ENCODE data around the gene ST6GALNAC4. TPM values are rescaled to one million over a fixed set of nuclear protein-coding genes. Genes with fewer than 3 reads are reported as not detected.

Gene ST6GALNAC4
- total and polyA plus RNA-seq, 9 of the 15 experiments (the other 6 are each of a cell fraction or from before 2014, with no cell fraction given): 2.6 to 43.1 (median 15.4) TPM

- TF ChIP-seq E4F1 (CRISPR knock-in tag; IDR thresholded peaks at IDR 0.05; ENCODE audit: borderline replicate concordance) (no peak), HNRNPLL (IDR thresholded peaks at IDR 0.05; ENCODE audit: low read depth, low read length, poor library complexity, severe bottlenecking) (no peak), SMAD1 (IDR thresholded peaks at IDR 0.05; ENCODE audit: low read depth, low read length, partially characterized antibody) (no peak), SMARCE1 (IDR thresholded peaks at IDR 0.05) (peak; percentile 90), L3MBTL2 (IDR thresholded peaks at IDR 0.05) (0 out of 2 replicates have a peak, but pooled peaks have one; percentile 22), TAF7 (tag; IDR thresholded peaks at IDR 0.05) (no peak), FOSL1 (tag; conservative IDR thresholded peaks at IDR 0.05) (peak; percentile 99), ZNF282 (CRISPR knock-in tag; IDR thresholded peaks at IDR 0.05) (no peak), ZNF121 (CRISPR knock-in tag; conservative IDR thresholded peaks at IDR 0.05) (peak; percentile 100), NFXL1 (CRISPR knock-in tag; IDR thresholded peaks at IDR 0.05) (no peak), C11orf30 (IDR thresholded peaks at IDR 0.05; ENCODE audit: low read depth) (peak; percentile 95), ZNF551 (CRISPR knock-in tag; IDR thresholded peaks at IDR 0.05) (no peak), SRSF1 (IDR thresholded peaks at IDR 0.05; ENCODE audit: low read depth, low read length) (no peak), HDAC2 (IDR thresholded peaks at IDR 0.05) (peak; percentile 81), POLR3A (IDR thresholded peaks at IDR 0.05; ENCODE audit: borderline replicate concordance, extremely low read depth, insufficient read depth, insufficient read length) (no peak), HBP1 (CRISPR knock-in tag; IDR thresholded peaks at IDR 0.05) (no peak), ZC3H4 (CRISPR knock-in tag; IDR thresholded peaks at IDR 0.05; ENCODE audit: borderline replicate concordance) (no peak), NEUROD1 (IDR thresholded peaks at IDR 0.05; ENCODE audit: borderline replicate concordance, low read depth, low read length, partially characterized antibody) (peak; percentile 53), HDAC3 (IDR thresholded peaks at IDR 0.05; ENCODE audit: borderline replicate concordance, partially characterized antibody) (no peak), MEIS2 (IDR thresholded peaks at IDR 0.05; ENCODE audit: partially characterized antibody) (peak; percentile 66), JUND (IDR thresholded peaks at IDR 0.05; ENCODE audit: borderline replicate concordance, low read depth, low read length) (peak; percentile 97), JUND (tag; IDR thresholded peaks at IDR 0.05; ENCODE audit: borderline replicate concordance, low read depth, low read length) (peak; percentile 96; the same call in 2 of the 3 replicates), WHSC1 (IDR thresholded peaks at IDR 0.05; ENCODE audit: low read length) (no peak), IFI16 (CRISPR knock-in tag; IDR thresholded peaks at IDR 0.05) (no peak), ATF2 (CRISPR knock-in tag; IDR thresholded peaks at IDR 0.05) (no peak)
Measured at GRCh38 chr9:127919253-127919815, 2.5 kb upstream of the ST6GALNAC4 start (continued).
